OCI-LY3 (cell line): ENCODE data around the gene RCE1.
A peak's percentile ranks its signal among the peaks of the same experiment; 100 is the strongest.

Experiments
- H2AFZ ChIP-seq: fragments of 200-600, 300-600 bp; shearing (Covaris generic); 2 replicates; pipeline ENCODE4 v1.6.0; 2014; ENCODE audit warnings: antibody characterized with exemption, low read depth, low read length
- H3K27ac ChIP-seq: fragments of 200-600, 300-600 bp; sonication (generic); 2 replicates; pipeline ENCODE4 v1.5.1; 2014; ENCODE audit warnings: mild to moderate bottlenecking, low read length, moderate library complexity, mixed read lengths
- H3K27me3 ChIP-seq: fragments of 200-600, 300-600 bp; sonication (generic); 2 replicates; pipeline ENCODE4 v1.6.1; 2014; ENCODE audit warnings: low read depth, low read length, mixed read lengths
- H3K36me3 ChIP-seq: fragments of 200-600, 300-600 bp; sonication (generic); replicated peaks from 2 replicates; pipeline ENCODE3; 2014; ENCODE audit warnings: low read depth, low read length, mixed read lengths
- H3K4me1 ChIP-seq: fragments of 300-600, 200-600 bp; sonication (generic); 2 replicates; pipeline ENCODE4 v1.6.1; 2014; ENCODE audit warnings: low read length, mixed read lengths
- H3K4me2 ChIP-seq: fragments of 200-600, 300-600 bp; sonication (generic); 2 replicates; pipeline ENCODE4 v1.6.1; 2014; ENCODE audit warnings: low read length, mixed read lengths
- H3K4me3 ChIP-seq: fragments of 300-600, 200-600 bp; sonication (generic); 2 replicates; pipeline ENCODE4 v1.5.1; 2014; ENCODE audit warnings: antibody characterized with exemption, mild to moderate bottlenecking, low read length, moderate library complexity
- H3K79me2 ChIP-seq: fragments of 300-600, 200-600 bp; shearing (Covaris generic); 2 replicates; pipeline ENCODE4 v1.6.1; 2014; ENCODE audit warnings: mild to moderate bottlenecking, low read length, mixed read lengths
- H3K9ac ChIP-seq: fragments of 300-600, 200-600 bp; shearing (Covaris generic); 2 replicates; pipeline ENCODE4 v1.6.0; 2014; ENCODE audit warnings: mild to moderate bottlenecking, low read length, moderate library complexity
- H3K9me3 ChIP-seq: fragments of 200-600, 300-600 bp; shearing (Covaris generic); 2 replicates; pipeline ENCODE4 v1.6.1; 2014; ENCODE audit warnings: low read length, mixed read lengths; ENCODE audit not compliant: insufficient read depth
- H4K20me1 ChIP-seq: fragments of 200-600, 300-600 bp; sonication (generic); 2 replicates; pipeline ENCODE4 v1.6.1; 2016; ENCODE audit warnings: low read length, mixed read lengths; ENCODE audit not compliant: insufficient read depth
- EZH2phosphoT487 ChIP-seq: fragments of 200-600 bp; shearing (Covaris generic); IDR thresholded peaks from 2 replicates; pipeline ENCODE4 v1.6.1; 2018; ENCODE audit warnings: antibody characterized with exemption, mixed run types, low read depth
- TF ChIP-seq, protein P1 (sequence below): fragments of 200-600, 300-600 bp; sonication (generic); IDR thresholded peaks from 2 replicates; pipeline ENCODE4 v1.5.1; 2014; ENCODE audit warnings: antibody characterized with exemption, low read length, low read depth

Gene RCE1

DNA sequence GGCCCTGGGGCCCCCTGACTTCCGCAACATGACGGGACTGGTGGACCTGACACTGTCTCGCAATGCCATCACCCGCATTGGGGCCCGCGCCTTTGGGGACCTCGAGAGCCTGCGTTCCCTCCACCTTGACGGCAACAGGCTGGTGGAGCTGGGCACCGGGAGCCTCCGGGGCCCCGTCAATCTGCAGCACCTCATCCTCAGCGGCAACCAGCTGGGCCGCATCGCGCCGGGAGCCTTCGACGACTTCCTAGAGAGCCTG lies 14.6 kb downstream of the RCE1 start:
- peaks cover 10% of the 10 kb centered on the region for H3K4me1 ChIP-seq
- H4K20me1 ChIP-seq, result no peaks in the 10 kb centered on the region
- peak overlapping the region; percentile 89 for H3K4me3 ChIP-seq
- TF ChIP-seq EZH2phosphoT487, result no peak
- TF ChIP-seq, protein P1, sequence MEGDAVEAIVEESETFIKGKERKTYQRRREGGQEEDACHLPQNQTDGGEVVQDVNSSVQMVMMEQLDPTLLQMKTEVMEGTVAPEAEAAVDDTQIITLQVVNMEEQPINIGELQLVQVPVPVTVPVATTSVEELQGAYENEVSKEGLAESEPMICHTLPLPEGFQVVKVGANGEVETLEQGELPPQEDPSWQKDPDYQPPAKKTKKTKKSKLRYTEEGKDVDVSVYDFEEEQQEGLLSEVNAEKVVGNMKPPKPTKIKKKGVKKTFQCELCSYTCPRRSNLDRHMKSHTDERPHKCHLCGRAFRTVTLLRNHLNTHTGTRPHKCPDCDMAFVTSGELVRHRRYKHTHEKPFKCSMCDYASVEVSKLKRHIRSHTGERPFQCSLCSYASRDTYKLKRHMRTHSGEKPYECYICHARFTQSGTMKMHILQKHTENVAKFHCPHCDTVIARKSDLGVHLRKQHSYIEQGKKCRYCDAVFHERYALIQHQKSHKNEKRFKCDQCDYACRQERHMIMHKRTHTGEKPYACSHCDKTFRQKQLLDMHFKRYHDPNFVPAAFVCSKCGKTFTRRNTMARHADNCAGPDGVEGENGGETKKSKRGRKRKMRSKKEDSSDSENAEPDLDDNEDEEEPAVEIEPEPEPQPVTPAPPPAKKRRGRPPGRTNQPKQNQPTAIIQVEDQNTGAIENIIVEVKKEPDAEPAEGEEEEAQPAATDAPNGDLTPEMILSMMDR, result no peak
- peaks cover 8% of the 10 kb centered on the region for H3K79me2 ChIP-seq
- no peaks in the 10 kb centered on the region for H3K9me3 ChIP-seq
- peaks cover 4% of the 10 kb centered on the region for H3K36me3 ChIP-seq
- H3K4me2 ChIP-seq, result peak overlapping the region; percentile 86
- H2AFZ ChIP-seq, result no peak overlapping the region
- peak overlapping the region; percentile 72; the same call in 1 of the 2 replicates for H3K9ac ChIP-seq
- H3K27ac ChIP-seq, result no peak overlapping the region
- H3K27me3 ChIP-seq, result no peaks in the 10 kb centered on the region

DNA sequence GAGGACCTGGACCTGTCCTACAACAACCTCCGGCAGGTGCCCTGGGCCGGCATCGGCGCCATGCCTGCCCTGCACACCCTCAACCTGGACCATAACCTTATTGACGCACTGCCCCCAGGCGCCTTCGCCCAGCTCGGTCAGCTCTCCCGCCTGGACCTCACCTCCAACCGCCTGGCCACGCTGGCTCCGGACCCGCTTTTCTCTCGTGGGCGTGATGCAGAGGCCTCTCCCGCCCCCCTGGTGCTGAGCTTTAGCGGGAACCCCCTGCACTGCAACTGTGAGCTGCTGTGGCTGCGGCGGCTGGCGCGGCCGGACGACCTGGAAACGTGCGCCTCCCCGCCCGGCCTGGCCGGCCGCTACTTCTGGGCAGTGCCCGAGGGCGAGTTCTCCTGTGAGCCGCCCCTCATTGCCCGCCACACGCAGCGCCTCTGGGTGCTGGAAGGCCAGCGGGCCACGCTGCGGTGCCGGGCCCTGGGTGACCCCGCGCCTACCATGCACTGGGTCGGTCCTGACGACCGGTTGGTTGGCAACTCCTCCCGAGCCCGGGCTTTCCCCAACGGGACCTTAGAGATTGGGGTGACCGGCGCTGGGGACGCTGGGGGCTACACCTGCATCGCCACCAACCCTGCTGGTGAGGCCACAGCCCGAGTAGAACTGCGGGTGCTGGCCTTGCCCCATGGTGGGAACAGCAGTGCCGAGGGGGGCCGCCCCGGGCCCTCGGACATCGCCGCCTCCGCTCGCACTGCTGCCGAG lies 15.1 kb downstream of the RCE1 start:
- peaks cover 8% of the 10 kb centered on the region for H3K79me2 ChIP-seq

DNA sequence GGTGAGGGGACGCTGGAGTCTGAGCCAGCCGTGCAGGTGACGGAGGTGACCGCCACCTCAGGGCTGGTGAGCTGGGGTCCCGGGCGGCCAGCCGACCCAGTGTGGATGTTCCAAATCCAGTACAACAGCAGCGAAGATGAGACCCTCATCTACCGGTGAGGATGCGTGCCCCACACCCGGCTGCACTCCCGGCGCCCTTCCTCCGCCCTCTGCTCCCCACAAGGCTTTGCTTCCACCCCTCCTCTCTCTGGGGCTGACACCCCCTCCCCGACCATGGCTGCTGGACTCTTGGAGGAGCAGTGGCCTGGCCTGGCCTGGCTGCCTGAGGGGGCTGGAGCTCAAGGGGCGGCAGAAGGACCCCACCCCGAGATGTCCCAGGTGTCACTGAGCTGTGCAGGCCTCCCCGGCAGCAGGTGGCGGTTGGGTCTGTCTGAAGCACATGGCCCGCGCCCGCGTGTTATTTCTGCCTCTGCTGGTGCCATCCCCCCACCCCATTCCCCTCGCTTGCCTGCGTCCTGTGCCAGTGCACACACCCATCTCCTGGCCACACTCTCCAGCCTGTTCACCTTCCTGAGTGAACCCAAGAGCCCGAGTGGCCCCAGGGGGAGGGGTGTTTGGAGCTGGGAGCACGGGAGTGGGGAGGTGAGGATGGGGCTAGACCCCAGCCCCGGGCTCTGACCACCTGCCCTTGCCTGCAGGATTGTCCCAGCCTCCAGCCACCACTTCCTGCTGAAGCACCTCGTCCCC lies 15.9 kb downstream of the RCE1 start:
- Histone ChIP-seq H3K9ac (no peak overlapping the region), H3K27ac (no peak overlapping the region), H3K27me3 (no peaks in the 10 kb centered on the region), H4K20me1 (no peaks in the 10 kb centered on the region), H3K4me2 (no peak overlapping the region), H3K4me1 (peaks cover 10% of the 10 kb centered on the region), H3K36me3 (peaks cover 4% of the 10 kb centered on the region), H3K79me2 (peaks cover 8% of the 10 kb centered on the region), H3K4me3 (no peak overlapping the region), H2AFZ (no peak overlapping the region), H3K9me3 (no peaks in the 10 kb centered on the region)
- TF ChIP-seq, protein P1, result no peak
- no peak for TF ChIP-seq EZH2phosphoT487

More for the DNA sequence above, 15.1 kb downstream of the RCE1 start:
- H3K27ac ChIP-seq, result no peak overlapping the region
- H3K9ac ChIP-seq, result no peak overlapping the region
- peaks cover 10% of the 10 kb centered on the region for H3K4me1 ChIP-seq
- TF ChIP-seq, protein P1, result no peak
- no peak for TF ChIP-seq EZH2phosphoT487
- H2AFZ ChIP-seq, result no peak overlapping the region
- peaks cover 4% of the 10 kb centered on the region for H3K36me3 ChIP-seq
- no peak overlapping the region for H3K4me2 ChIP-seq
- no peaks in the 10 kb centered on the region for H3K27me3 ChIP-seq
- no peaks in the 10 kb centered on the region for H4K20me1 ChIP-seq
- no peak overlapping the region for H3K4me3 ChIP-seq
- no peaks in the 10 kb centered on the region for H3K9me3 ChIP-seq

DNA sequence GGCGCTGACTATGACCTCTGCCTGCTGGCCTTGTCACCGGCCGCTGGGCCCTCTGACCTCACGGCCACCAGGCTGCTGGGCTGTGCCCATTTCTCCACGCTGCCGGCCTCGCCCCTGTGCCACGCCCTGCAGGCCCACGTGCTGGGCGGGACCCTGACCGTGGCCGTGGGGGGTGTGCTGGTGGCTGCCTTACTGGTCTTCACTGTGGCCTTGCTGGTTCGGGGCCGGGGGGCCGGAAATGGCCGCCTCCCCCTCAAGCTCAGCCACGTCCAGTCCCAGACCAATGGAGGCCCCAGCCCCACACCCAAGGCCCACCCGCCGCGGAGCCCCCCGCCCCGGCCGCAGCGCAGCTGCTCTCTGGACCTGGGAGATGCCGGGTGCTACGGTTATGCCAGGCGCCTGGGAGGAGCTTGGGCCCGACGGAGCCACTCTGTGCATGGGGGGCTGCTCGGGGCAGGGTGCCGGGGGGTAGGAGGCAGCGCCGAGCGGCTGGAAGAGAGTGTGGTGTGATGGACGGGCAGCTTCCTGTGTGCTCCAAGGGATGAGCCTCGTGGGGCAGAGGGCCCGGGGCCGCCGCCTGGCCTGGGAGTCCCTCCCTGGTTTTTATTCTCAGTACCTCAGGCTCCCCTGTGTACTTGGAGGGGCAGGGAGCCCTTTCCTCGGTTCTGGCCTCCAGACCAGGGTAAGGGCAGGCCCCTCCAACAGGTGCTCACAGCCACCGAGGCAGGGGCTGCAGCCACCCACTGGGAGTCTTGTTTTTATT lies 16.6 kb downstream of the RCE1 start:
- peaks cover 16% of the 10 kb centered on the region for H3K4me1 ChIP-seq
- H3K9me3 ChIP-seq, result no peaks in the 10 kb centered on the region
- H4K20me1 ChIP-seq, result no peaks in the 10 kb centered on the region
- no peak overlapping the region for H3K4me2 ChIP-seq
- H3K4me3 ChIP-seq, result no peak overlapping the region
- H3K79me2 ChIP-seq, result peaks cover 8% of the 10 kb centered on the region
- no peaks in the 10 kb centered on the region for H3K27me3 ChIP-seq
- H3K9ac ChIP-seq, result no peak overlapping the region
- H3K27ac ChIP-seq, result no peak overlapping the region
- TF ChIP-seq, protein P1, result no peak
- no peak for TF ChIP-seq EZH2phosphoT487
- peaks cover 4% of the 10 kb centered on the region for H3K36me3 ChIP-seq
- no peak overlapping the region for H2AFZ ChIP-seq
